Panc1 (cell line): ENCODE measurements around the gene NDUFS7. TPM values are rescaled to one million over a fixed set of nuclear protein-coding genes. Genes with fewer than 3 reads are reported as not detected.

ENCODE experiments used
- ATAC-seq: fragments of 200-7000 bp; cut with Tn5 transposase; 2 replicates; pipeline ENCODE4 v1.9.1; 2020; ENCODE audit warnings: mild to moderate bottlenecking, moderate library complexity
- BruUV-seq: library from RNA; stranded (reverse); fragments of 400-500 nt; replicated peaks from 2 replicates; lab custom pipeline; 2021; lab: Mats Ljungman, UMichigan
- CTCF ChIA-PET: fragments of 300-600 bp; sonication (Branson Sonifier 250); formaldehyde crosslinking; loops from one replicate; lab custom pipeline; 2022; ENCODE audit warnings: antibody characterized with exemption; lab: Charles Lee
- POLR2A ChIA-PET: fragments of 300-600 bp; sonication (Branson Sonifier 250); formaldehyde crosslinking; loops from one replicate; lab custom pipeline; 2022; ENCODE audit warnings: antibody characterized with exemption; lab: Charles Lee
- DNase-seq: peaks from one replicate; pipeline ENCODE4 v3.0.0-alpha.2; 2010; ENCODE audit warnings: low read depth, low spot score
- H3K27ac ChIP-seq: 2 replicates; pipeline ENCODE4 v1.5.1; 2011; ENCODE audit warnings: mild to moderate bottlenecking, low read length, inconsistent platforms
- H3K27me3 ChIP-seq: fragments of 200-500 bp; sonication (Bioruptor generic); 2 replicates; pipeline ENCODE4 v1.6.0; 2014; ENCODE audit warnings: low read length, inconsistent platforms; ENCODE audit not compliant: control insufficient read depth, insufficient read depth
- H3K36me3 ChIP-seq: fragments of 200-500 bp; sonication (Bioruptor generic); 2 replicates; pipeline ENCODE4 v1.5.1; 2014; ENCODE audit warnings: inconsistent platforms, mild to moderate bottlenecking, low read length, moderate library complexity; ENCODE audit not compliant: control insufficient read depth, insufficient read depth
- H3K4me1 ChIP-seq: 2 replicates; pipeline ENCODE4 v1.5.1; 2011; ENCODE audit warnings: inconsistent platforms, mild to moderate bottlenecking, low read length, moderate library complexity; ENCODE audit not compliant: control insufficient read depth, insufficient read depth
- H3K4me3 ChIP-seq, 2 experiments: 2 replicates each; pipeline ENCODE4 v1.5.1; 2011 to 2012; ENCODE audit warnings: low read depth in 2 of 2, low read length in 2 of 2, mild to moderate bottlenecking in 2 of 2, inconsistent platforms in 1 of 2, moderate library complexity in 1 of 2
- H3K9me3 ChIP-seq: fragments of 200-500 bp; sonication (Bioruptor generic); 2 replicates; pipeline ENCODE4 v1.5.1; 2014; ENCODE audit warnings: low read depth, mild to moderate bottlenecking, inconsistent platforms, low read length, moderate library complexity; ENCODE audit not compliant: control insufficient read depth, insufficient read depth
- POLR2AphosphoS5 ChIP-seq: IDR thresholded peaks from 2 replicates; pipeline ENCODE4 v1.6.1; 2012; ENCODE audit warnings: mild to moderate bottlenecking, low read depth, low read length, moderate library complexity
- SIN3A ChIP-seq: IDR thresholded peaks from 2 replicates; pipeline ENCODE4 v1.6.1; 2012; ENCODE audit warnings: low read depth, mild to moderate bottlenecking, low read length, moderate library complexity, borderline replicate concordance; ENCODE audit not compliant: insufficient read depth
- TCF7L2 ChIP-seq: IDR thresholded peaks from 2 replicates; pipeline ENCODE4 v1.6.1; 2011; ENCODE audit warnings: mild to moderate bottlenecking, low read depth, low read length, inconsistent platforms
- in situ Hi-C: cut with HindIII; loops from 2 replicates; pipeline ENCODE4 v1.10.0; 2016; ENCODE audit warnings: low sequenced_read_pairs, low pct_unique_long_range_greater_than_20kb
- intact Hi-C: fragments of 100-400 bp; cut with micrococcal nuclease; formaldehyde crosslinking; loops from one replicate; pipeline ENCODE4 v1.10.0; 2022; ENCODE audit not compliant: unreplicated experiment
- total RNA-seq: library from RNA; stranded (reverse); gene quantifications from one replicate; pipeline ENCODE4 v1.2.1, GENCODE V29; 2021; ENCODE audit not compliant: unreplicated experiment
- TF ChIP-seq, protein P1 (sequence below), 2 experiments: IDR thresholded peaks; 2 replicates each; pipeline ENCODE4 v1.6.1; 2011 to 2012; ENCODE audit warnings: low read depth in 2 of 2, control low read depth in 1 of 2, low read length in 1 of 2, mild to moderate bottlenecking in 1 of 2, moderate library complexity in 1 of 2; ENCODE audit not compliant: insufficient read depth in 1 of 2
- TF ChIP-seq, protein P2 (sequence below): fragments of 450-650 bp; IDR thresholded peaks from 2 replicates; pipeline ENCODE4 v1.5.1; 2017; ENCODE audit warnings: mild to moderate bottlenecking

NDUFS7 gene
- total RNA-seq, 1 experiment from 2014 or later: 73.0 TPM

DNA sequence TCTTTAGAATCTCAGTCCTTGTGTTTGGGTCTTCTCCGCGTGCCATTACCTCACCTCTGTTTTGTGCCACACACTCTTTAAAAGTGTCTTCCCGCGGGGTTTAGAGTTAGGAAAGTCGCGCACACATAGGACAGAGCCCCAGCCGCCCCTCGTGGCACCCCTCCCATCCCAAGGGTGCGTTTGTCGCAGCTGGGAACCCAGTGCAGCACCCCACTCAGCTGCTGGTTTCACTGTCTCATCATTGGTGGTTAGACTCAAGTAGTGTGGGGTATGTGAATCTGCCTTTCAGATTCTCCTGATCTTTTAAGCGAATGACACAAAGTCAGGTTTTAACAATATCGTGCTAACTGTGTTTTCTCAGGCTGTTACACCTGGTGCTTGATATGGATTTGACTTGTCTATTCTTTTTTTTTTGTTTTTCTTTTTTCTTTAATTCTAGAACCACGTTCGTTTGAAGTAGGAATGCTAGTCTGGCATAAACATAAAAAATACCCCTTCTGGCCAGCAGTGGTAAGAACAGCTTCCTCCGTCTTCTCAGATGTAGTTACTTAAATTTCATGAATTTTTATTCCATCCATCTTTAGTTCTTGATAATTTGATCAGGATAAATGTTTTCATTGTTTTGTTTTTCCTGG is 19.5 kb upstream of the NDUFS7 start:
- ATAC-seq (no peak), DNase-seq (no peak)
- Histone ChIP-seq H3K4me1 (no peaks in the 10 kb centered on the region), H3K27me3 (no peaks in the 10 kb centered on the region), H3K4me3 (no peak overlapping the region), H3K27ac (no peak overlapping the region), H3K9me3 (no peaks in the 10 kb centered on the region), H3K36me3 (no peaks in the 10 kb centered on the region; the same call in 1 of the 2 replicates)
- POLR2A ChIA-PET: no interaction called here
- in situ Hi-C loops: no loop called here
- intact Hi-C loops: no loop called here
- TF ChIP-seq TCF7L2 (no peak), SIN3A (no peak), POLR2AphosphoS5 (no peak)
- TF ChIP-seq, protein P1, sequence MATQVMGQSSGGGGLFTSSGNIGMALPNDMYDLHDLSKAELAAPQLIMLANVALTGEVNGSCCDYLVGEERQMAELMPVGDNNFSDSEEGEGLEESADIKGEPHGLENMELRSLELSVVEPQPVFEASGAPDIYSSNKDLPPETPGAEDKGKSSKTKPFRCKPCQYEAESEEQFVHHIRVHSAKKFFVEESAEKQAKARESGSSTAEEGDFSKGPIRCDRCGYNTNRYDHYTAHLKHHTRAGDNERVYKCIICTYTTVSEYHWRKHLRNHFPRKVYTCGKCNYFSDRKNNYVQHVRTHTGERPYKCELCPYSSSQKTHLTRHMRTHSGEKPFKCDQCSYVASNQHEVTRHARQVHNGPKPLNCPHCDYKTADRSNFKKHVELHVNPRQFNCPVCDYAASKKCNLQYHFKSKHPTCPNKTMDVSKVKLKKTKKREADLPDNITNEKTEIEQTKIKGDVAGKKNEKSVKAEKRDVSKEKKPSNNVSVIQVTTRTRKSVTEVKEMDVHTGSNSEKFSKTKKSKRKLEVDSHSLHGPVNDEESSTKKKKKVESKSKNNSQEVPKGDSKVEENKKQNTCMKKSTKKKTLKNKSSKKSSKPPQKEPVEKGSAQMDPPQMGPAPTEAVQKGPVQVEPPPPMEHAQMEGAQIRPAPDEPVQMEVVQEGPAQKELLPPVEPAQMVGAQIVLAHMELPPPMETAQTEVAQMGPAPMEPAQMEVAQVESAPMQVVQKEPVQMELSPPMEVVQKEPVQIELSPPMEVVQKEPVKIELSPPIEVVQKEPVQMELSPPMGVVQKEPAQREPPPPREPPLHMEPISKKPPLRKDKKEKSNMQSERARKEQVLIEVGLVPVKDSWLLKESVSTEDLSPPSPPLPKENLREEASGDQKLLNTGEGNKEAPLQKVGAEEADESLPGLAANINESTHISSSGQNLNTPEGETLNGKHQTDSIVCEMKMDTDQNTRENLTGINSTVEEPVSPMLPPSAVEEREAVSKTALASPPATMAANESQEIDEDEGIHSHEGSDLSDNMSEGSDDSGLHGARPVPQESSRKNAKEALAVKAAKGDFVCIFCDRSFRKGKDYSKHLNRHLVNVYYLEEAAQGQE (IDR thresholded peaks at IDR 0.05; ENCODE audit: insufficient read depth in 1 of 2, low read depth in 2 of 2, low read length in 1 of 2): no peak
- TF ChIP-seq, protein P2, sequence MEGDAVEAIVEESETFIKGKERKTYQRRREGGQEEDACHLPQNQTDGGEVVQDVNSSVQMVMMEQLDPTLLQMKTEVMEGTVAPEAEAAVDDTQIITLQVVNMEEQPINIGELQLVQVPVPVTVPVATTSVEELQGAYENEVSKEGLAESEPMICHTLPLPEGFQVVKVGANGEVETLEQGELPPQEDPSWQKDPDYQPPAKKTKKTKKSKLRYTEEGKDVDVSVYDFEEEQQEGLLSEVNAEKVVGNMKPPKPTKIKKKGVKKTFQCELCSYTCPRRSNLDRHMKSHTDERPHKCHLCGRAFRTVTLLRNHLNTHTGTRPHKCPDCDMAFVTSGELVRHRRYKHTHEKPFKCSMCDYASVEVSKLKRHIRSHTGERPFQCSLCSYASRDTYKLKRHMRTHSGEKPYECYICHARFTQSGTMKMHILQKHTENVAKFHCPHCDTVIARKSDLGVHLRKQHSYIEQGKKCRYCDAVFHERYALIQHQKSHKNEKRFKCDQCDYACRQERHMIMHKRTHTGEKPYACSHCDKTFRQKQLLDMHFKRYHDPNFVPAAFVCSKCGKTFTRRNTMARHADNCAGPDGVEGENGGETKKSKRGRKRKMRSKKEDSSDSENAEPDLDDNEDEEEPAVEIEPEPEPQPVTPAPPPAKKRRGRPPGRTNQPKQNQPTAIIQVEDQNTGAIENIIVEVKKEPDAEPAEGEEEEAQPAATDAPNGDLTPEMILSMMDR: no peak
- no TSS peak for BruUV-seq
- CTCF ChIA-PET: no interaction called here

- Histone ChIP-seq H3K27me3 (no peaks in the 10 kb centered on the region), H3K4me1 (no peaks in the 10 kb centered on the region), H3K4me3 (no peak overlapping the region), H3K27ac (no peak overlapping the region), H3K9me3 (no peaks in the 10 kb centered on the region), H3K36me3 (no peaks in the 10 kb centered on the region)
- DNase-seq (no peak), ATAC-seq (no peak)
- TF ChIP-seq SIN3A (no peak), POLR2AphosphoS5 (no peak), TCF7L2 (no peak)
- TF ChIP-seq, protein P1 (IDR thresholded peaks at IDR 0.05; ENCODE audit: insufficient read depth in 1 of 2, low read depth in 2 of 2, low read length in 1 of 2): no peak
- TF ChIP-seq, protein P2: no peak
- BruUV-seq: no TSS peak
- intact Hi-C loops (no loop called here), in situ Hi-C loops (no loop called here)
- ChIA-PET CTCF (no interaction called here), POLR2A (interaction anchor here (0.5 kb wide), 1 partner anchor 18 kb away, joined by 8 read pairs; no protein-coding TSS in a partner anchor)
Observed at GRCh38 chr19:1365319-1366269, 18.1 kb upstream of the NDUFS7 start.
